HG02943 (cell line): Measurements from ENCODE around the gene ALDH16A1.

Source experiments
- ATAC-seq: cut with Tn5 transposase; IDR thresholded peaks from one replicate; pipeline ENCODE4 v1.9.1; 2021; ENCODE audit warnings: mild to moderate bottlenecking, low read depth, moderate library complexity; ENCODE audit not compliant: unreplicated experiment

ALDH16A1 gene

GRCh38 chr19:49507803-49508494 lies 54.9 kb downstream of the ALDH16A1 start:
- ATAC-seq: no peak

GRCh38 chr19:49512970-49513745 lies 60.1 kb downstream of the ALDH16A1 start:
- ATAC-seq: no peak

- no peak for ATAC-seq
Measured at GRCh38 chr19:49513746-49514118, 60.7 kb downstream of the ALDH16A1 start.

GRCh38 chr19:49514151-49514550 lies 61.1 kb downstream of the ALDH16A1 start:
- ATAC-seq: no peak

- no peak for ATAC-seq
Measured at GRCh38 chr19:49515767-49516166, 62.7 kb downstream of the ALDH16A1 start.

GRCh38 chr19:49518033-49518432 lies 65.0 kb downstream of the ALDH16A1 start:
- ATAC-seq: no peak
